ENCODE results near the gene THSD4. TPM values are rescaled to one million over a fixed set of nuclear protein-coding genes. Genes with fewer than 3 reads are reported as not detected.
"Not testable (repeated sequence)": the region's sequence is repeated elsewhere in the genome, so short reads cannot be mapped to it uniquely, and the experiment has no call there.

Gene THSD4
- total and polyA plus RNA-seq, 2 donors (not counting 1 experiment from before 2014, with no cell fraction given): 43.1 to 95.5 TPM

GRCh38 chr15:71664622-71665021, 549.4 kb downstream of the THSD4 start:
- Histone ChIP-seq H4K20me1 (ENCODE audit: control insufficient read depth, extremely low read depth, insufficient read depth, low read length) (no peaks in the 10 kb centered on the region), H3K27ac (ENCODE audit: insufficient read depth, low read length) (no peak overlapping the region), H3K36me3 (ENCODE audit: control insufficient read depth, insufficient read depth, low read length) (no peaks in the 10 kb centered on the region), H3K4me3 (replicated peaks in 1 of 4; ENCODE audit: control extremely low read depth in 1 of 4, insufficient read depth in 1 of 4, low read depth in 3 of 4, low read length in 4 of 4) (no peak overlapping the region), H3K4me2 (ENCODE audit: extremely low read depth, insufficient read depth, low read length) (no peak overlapping the region), H3K79me2 (ENCODE audit: control insufficient read depth, insufficient read depth, low read length) (no peaks in the 10 kb centered on the region), H3K27me3 (ENCODE audit: control insufficient read depth, insufficient read depth, low read length) (no peaks in the 10 kb centered on the region), H3K9me3 (ENCODE audit: control insufficient read depth, insufficient read depth, low read depth, low read length) (no peaks in the 10 kb centered on the region), H2AFZ (ENCODE audit: low read length) (no peak overlapping the region), H3K4me1 (ENCODE audit: control insufficient read depth, extremely low read depth, insufficient read depth, low read length) (no peaks in the 10 kb centered on the region), H3K9ac (ENCODE audit: insufficient read depth, low read length) (no peak overlapping the region)
- no peak for DNase-seq (ENCODE audit: low read depth in 2 of 2)
- TF ChIP-seq CTCF (conservative IDR thresholded peaks at IDR 0.05 in 1 of 2, IDR thresholded peaks at IDR 0.05 in 1 of 2; ENCODE audit: low read depth in 1 of 2, low read length in 2 of 2): no peak
- TF ChIP-seq EZH2 (IDR thresholded peaks at IDR 0.05; ENCODE audit: low read length, missing control alignments): no peak

GRCh38 chr15:71666763-71667620, 551.7 kb downstream of the THSD4 start:
- H3K4me2 ChIP-seq (ENCODE audit: extremely low read depth, insufficient read depth, low read length): no peak overlapping the region
- no peaks in the 10 kb centered on the region for H3K27me3 ChIP-seq (ENCODE audit: control insufficient read depth, insufficient read depth, low read length)
- H3K79me2 ChIP-seq (ENCODE audit: control insufficient read depth, insufficient read depth, low read length): no peaks in the 10 kb centered on the region
- H3K4me3 ChIP-seq (replicated peaks in 1 of 4; ENCODE audit: control extremely low read depth in 1 of 4, insufficient read depth in 1 of 4, low read depth in 3 of 4, low read length in 4 of 4): no peak overlapping the region
- H4K20me1 ChIP-seq (ENCODE audit: control insufficient read depth, extremely low read depth, insufficient read depth, low read length): no peaks in the 10 kb centered on the region
- H3K36me3 ChIP-seq (ENCODE audit: control insufficient read depth, insufficient read depth, low read length): no peaks in the 10 kb centered on the region
- TF ChIP-seq CTCF (conservative IDR thresholded peaks at IDR 0.05 in 1 of 2, IDR thresholded peaks at IDR 0.05 in 1 of 2; ENCODE audit: low read depth in 1 of 2, low read length in 2 of 2) (no peak), EZH2 (IDR thresholded peaks at IDR 0.05; ENCODE audit: low read length, missing control alignments) (no peak)
- H3K9me3 ChIP-seq (ENCODE audit: control insufficient read depth, insufficient read depth, low read depth, low read length): no peaks in the 10 kb centered on the region
- H3K4me1 ChIP-seq (ENCODE audit: control insufficient read depth, extremely low read depth, insufficient read depth, low read length): no peaks in the 10 kb centered on the region
- no peak for DNase-seq (ENCODE audit: low read depth in 2 of 2)
- H3K27ac ChIP-seq (ENCODE audit: insufficient read depth, low read length): no peak overlapping the region
- H3K9ac ChIP-seq (ENCODE audit: insufficient read depth, low read length): no peak overlapping the region
- H2AFZ ChIP-seq (ENCODE audit: low read length): no peak overlapping the region

DNA sequence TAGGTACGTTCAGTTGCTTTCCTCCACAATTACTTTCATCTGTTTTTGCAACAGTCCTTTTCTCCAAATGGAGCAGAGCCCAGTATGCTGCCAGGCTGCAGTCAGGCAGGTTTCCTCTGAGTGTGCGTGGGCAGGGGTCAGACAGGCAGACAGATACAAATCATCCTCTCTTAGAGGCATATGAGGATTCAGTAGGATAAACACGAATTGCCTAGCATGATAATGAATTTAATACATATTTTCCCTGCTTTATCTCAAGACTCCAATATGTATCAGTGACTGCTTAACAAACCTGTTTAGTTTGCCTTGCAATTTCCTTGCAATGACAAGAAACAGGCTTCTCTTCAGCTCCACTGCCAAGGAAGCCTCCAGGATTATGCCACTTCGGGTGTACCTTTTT, 554.4 kb downstream of the THSD4 start:
- Histone ChIP-seq H3K27ac (ENCODE audit: insufficient read depth, low read length) (no peak overlapping the region), H3K4me1 (ENCODE audit: control insufficient read depth, extremely low read depth, insufficient read depth, low read length) (no peaks in the 10 kb centered on the region), H3K27me3 (ENCODE audit: control insufficient read depth, insufficient read depth, low read length) (no peaks in the 10 kb centered on the region), H4K20me1 (ENCODE audit: control insufficient read depth, extremely low read depth, insufficient read depth, low read length) (no peaks in the 10 kb centered on the region), H2AFZ (ENCODE audit: low read length) (no peak overlapping the region), H3K9ac (ENCODE audit: insufficient read depth, low read length) (no peak overlapping the region), H3K4me3 (replicated peaks in 1 of 4; ENCODE audit: control extremely low read depth in 1 of 4, insufficient read depth in 1 of 4, low read depth in 3 of 4, low read length in 4 of 4) (no peak overlapping the region), H3K4me2 (ENCODE audit: extremely low read depth, insufficient read depth, low read length) (no peak overlapping the region), H3K9me3 (ENCODE audit: control insufficient read depth, insufficient read depth, low read depth, low read length) (no peaks in the 10 kb centered on the region), H3K36me3 (ENCODE audit: control insufficient read depth, insufficient read depth, low read length) (no peaks in the 10 kb centered on the region), H3K79me2 (ENCODE audit: control insufficient read depth, insufficient read depth, low read length) (no peaks in the 10 kb centered on the region)
- DNase-seq (ENCODE audit: low read depth in 2 of 2): no peak
- no peak for TF ChIP-seq EZH2 (IDR thresholded peaks at IDR 0.05; ENCODE audit: low read length, missing control alignments)
- no peak for TF ChIP-seq CTCF (conservative IDR thresholded peaks at IDR 0.05 in 1 of 2, IDR thresholded peaks at IDR 0.05 in 1 of 2; ENCODE audit: low read depth in 1 of 2, low read length in 2 of 2)

- not testable (repeated sequence) for H3K9me3 ChIP-seq (ENCODE audit: control insufficient read depth, insufficient read depth, low read depth, low read length); H3K4me3 ChIP-seq (replicated peaks in 1 of 4; ENCODE audit: control extremely low read depth in 1 of 4, insufficient read depth in 1 of 4, low read depth in 3 of 4, low read length in 4 of 4); H4K20me1 ChIP-seq (ENCODE audit: control insufficient read depth, extremely low read depth, insufficient read depth, low read length); H2AFZ ChIP-seq (ENCODE audit: low read length); H3K79me2 ChIP-seq (ENCODE audit: control insufficient read depth, insufficient read depth, low read length); H3K36me3 ChIP-seq (ENCODE audit: control insufficient read depth, insufficient read depth, low read length); H3K4me2 ChIP-seq (ENCODE audit: extremely low read depth, insufficient read depth, low read length); H3K27ac ChIP-seq (ENCODE audit: insufficient read depth, low read length); H3K9ac ChIP-seq (ENCODE audit: insufficient read depth, low read length); H3K27me3 ChIP-seq (ENCODE audit: control insufficient read depth, insufficient read depth, low read length); H3K4me1 ChIP-seq (ENCODE audit: control insufficient read depth, extremely low read depth, insufficient read depth, low read length); DNase-seq (ENCODE audit: low read depth in 2 of 2)
These were observed 555.0 kb downstream of the THSD4 start for GRCh38 chr15:71670222-71670621.

Data from fibroblast of lung (primary cell).